NOMO-1 treated with dmso at 0.1 percent for 144 hours (cell line): ENCODE measurements around the gene FOXC2.

Experiments used
- DNase-seq: peaks from one replicate; lab custom pipeline; 2025; ENCODE audit not compliant: unreplicated experiment; lab: John Stamatoyannopoulos, UW

FOXC2 gene

DNA sequence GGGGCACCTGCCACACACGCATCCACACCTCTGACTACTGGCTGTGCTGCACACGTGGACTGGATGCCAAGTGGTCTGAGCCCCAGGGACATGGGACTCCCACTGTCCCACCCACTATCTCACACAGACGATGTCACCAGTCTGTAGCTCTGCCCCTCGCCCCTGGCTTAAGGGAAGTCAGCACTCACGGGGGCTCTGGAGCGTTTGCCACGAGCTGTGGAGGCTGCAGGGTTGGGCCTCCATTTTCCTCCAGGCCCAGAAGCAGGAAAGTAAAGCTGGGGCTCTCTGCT is 34.2 kb upstream of the FOXC2 start:
- DNase-seq = no peak

- DNase-seq = no peak
Measured at GRCh38 chr16:86533076-86533475, 33.6 kb upstream of the FOXC2 start.

GRCh38 chr16:86533767-86534351 is 32.8 kb upstream of the FOXC2 start:
- DNase-seq = no peak

DNA sequence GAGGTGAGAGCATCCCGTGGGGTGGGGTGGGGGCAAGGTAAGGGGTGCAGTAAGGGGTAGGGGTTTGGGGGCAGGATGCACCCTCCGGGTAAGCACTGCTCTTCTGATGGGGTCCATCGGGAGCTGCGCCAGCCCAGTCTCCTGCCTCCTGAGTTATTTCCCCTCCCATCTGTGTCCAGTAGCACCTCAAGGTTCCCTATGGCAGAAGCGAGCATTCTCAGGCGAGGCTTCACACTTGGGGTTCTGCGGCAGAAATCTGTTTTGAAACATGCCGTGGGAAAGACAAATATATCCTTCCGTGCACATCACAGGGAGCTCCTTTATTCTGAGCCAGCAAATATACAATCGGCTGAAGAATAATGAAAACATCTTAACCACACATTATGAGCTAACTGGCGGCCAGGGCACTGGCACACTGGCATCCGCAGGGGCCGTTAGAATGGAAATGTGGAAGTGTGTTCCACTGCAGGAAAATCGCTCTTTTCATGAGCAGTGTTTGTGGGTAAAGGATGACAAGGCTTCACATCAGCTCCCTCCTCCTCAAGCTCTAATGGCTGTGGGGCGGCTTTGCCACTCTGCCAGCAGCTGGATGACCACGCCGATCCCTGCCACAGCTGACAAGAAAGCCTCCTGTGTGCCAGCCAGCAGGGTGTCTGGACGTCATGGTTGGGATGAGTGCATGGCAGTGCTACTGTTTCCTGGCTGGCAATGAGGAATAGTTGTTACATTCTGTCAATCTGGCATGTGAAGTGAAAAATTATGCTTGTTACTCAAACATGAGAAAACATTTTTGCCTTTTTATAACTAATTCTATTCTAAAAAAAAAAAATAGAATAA is 31.6 kb upstream of the FOXC2 start:
- no peak for DNase-seq

- DNase-seq = no peak
Measured at GRCh38 chr16:86536621-86537020, 30.0 kb upstream of the FOXC2 start.

DNA sequence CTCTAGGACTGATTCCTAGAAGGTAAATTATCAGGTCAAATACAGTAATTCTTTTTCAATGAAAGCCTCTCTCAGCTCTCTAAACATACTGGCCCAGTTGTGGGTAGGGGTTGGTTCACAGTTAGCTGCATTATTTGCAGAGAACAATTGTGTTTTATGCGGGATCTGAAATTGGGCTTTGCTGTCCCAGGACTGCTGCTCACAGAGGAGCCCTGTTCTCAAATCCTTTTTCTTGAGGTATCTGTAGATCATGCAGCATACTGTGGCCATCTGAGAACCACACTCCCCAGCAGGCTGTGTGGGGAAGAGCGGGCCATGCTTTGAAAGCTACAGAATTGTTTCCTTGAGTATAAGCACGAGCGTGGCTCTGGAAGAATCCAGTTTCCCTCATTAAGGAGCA is 29.1 kb upstream of the FOXC2 start:
- no peak for DNase-seq

- no peak for DNase-seq
Measured at GRCh38 chr16:86538196-86538780, 28.3 kb upstream of the FOXC2 start.

- no peak for DNase-seq
Measured at GRCh38 chr16:86540894-86541293, 25.7 kb upstream of the FOXC2 start.

DNA sequence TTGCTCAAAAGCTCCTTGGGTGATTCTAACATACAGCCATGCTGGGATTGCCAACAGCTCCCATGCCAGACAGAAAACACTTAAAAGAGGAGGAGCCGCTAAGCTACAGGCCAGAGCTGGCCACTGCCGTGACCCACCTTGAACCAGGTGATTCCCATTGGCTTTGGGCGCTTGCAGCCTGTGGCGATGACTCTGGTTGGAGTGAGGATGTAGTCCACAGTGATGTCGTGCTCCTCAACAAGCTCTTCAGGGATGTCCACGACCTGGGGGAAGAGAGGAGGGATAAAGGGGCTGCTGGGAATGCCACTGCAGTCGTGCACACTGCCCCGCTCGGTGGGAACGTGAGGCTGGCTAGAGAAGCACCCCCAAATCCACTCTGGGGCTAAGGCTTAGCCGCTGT is 25.1 kb upstream of the FOXC2 start:
- DNase-seq = no peak

- no peak for DNase-seq
Measured at GRCh38 chr16:86542756-86543750, 23.6 kb upstream of the FOXC2 start.

DNA sequence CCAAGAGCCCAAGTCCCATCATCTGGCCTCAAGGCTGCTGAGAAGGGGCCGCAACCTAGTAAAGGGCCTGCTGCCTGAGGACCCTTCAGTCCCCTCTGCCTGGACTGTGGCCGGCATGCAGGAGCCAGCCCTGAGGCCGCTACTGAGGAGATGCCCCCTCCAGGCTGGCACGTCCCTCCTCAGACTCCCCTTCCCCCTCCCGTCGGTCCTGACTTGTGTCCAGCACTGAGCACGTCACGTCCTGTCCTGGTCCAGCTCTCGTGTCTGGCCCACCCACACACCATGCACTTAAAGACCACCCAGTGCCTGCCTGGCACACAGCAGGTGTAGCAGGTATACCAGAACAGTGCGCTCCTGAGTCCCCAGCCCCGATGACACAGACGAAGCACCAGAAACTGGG is 21.1 kb upstream of the FOXC2 start:
- no peak for DNase-seq

DNA sequence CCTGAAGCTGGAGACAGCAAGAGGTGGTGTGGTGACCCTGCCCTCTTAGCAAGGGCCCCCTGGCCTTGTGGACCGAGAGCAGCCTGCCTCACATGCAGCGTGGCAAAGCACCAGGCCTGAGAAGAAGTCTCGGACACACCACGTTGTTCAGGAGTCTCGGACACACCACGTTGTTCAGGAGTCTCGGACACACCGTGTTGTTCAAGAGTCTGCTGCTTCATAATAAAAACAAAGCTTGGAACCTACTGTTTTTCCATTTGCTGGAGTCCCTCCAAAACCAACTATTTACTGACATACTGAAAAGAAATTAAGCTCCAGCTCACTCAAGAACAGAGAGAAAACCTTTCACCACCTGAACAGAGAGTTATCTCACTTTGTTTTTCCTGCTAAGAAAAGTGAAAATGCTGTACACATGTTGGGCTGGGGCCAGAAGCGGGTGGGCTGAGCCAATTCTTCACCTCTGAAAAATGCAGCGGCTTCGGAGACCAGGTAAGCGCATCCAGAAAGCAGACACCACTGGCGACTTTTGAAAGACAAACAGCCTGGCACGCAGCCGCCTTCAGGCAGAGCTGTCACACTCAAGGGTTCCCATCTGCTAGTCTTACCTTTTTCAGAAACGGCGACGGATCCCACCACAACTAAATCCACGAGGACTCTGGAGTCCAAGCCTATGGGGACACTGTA is 20.5 kb upstream of the FOXC2 start:
- no peak for DNase-seq

GRCh38 chr16:86546638-86547013 is 20.0 kb upstream of the FOXC2 start:
- DNase-seq = no peak

GRCh38 chr16:86547286-86547685 is 19.3 kb upstream of the FOXC2 start:
- no peak for DNase-seq

- DNase-seq = no peak
Measured at GRCh38 chr16:86549076-86549892, 17.3 kb upstream of the FOXC2 start.

DNA sequence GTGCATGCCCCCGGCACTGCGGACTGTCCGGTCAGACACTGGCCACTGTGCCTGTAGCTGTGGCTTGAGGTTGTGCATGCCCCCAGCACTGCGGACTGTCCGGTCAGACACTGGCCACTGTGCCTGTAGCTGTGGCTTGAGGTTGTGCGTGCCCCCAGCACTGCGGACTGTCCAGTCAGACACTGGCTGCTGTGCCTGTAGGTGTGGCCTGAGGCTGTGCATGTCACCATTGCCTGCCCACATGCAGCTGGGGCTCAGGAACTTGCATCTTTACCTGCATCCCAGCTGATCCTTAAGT is 16.8 kb upstream of the FOXC2 start:
- no peak for DNase-seq

GRCh38 chr16:86550281-86550680 is 16.3 kb upstream of the FOXC2 start:
- DNase-seq = no peak

GRCh38 chr16:86553356-86553755 is 13.3 kb upstream of the FOXC2 start:
- DNase-seq = no peak

DNA sequence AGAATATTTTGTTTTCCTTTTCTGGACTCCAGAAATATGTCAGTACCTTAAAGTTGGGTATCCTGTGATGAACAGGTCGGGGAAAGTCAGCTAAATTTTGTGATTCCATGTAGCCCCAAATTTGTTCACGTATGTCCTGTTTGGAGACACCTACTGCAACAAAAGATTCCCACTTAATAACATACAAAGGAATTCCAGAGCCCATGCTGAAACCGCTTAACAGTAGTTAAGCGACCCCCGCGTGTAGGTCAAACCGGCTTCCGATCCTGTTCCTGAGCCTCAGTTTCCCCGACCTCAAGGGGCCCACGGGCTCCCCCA is 12.1 kb upstream of the FOXC2 start:
- DNase-seq = no peak

- DNase-seq = peak; percentile 77
Measured at GRCh38 chr16:86554917-86555703, 11.5 kb upstream of the FOXC2 start, which contains the start of gene MTHFSD. Gene MTHFSD (minus strand): TSS chr16:86555235. CDS start chr16:86555184, 51 bp downstream.
